Measurements from ENCODE around the gene MAN2C1. TPM values are rescaled to one million over a fixed set of nuclear protein-coding genes. Genes with fewer than 3 reads are reported as not detected.
A peak's percentile ranks its signal among the peaks of the same experiment; 100 is the strongest.
"Not testable (repeated sequence)": the region's sequence is repeated elsewhere in the genome, so short reads cannot be mapped to it uniquely, and the experiment has no call there.

MAN2C1 gene
- polyA plus RNA-seq, 4 donors: 80.9 to 278 (median 177) TPM

DNA sequence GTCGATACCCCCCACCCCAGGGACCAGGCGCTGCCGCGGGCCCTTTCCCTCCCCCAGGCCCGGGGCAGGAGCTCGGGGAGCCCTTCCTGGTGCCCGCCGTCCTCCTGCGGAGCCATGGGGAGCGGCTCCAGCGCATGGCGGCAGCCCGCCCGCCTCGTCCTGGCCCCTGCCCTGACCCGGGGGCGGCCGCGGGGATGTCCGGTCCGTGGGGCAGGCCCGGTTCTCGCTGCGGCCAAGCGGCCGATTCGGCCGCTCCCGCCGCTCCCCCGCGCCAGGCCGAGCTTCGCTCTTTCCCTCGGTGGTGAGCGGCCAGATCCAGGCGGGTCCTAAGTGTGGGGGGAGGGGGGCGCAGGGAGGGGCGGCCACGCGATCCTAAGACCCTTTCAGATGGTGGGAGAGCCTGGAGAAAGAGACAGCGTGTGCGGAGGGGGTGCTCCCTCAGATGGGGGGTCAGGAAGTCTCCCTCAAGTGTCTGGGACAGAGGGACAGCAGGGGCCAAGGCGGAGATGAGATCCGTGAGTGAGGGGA, 20.3 kb downstream of the MAN2C1 start:
- peak in 1 of 4 donors; percentile 10 for DNase-seq (ENCODE audit: low read depth in 4 of 4, low spot score in 2 of 4)

DNA sequence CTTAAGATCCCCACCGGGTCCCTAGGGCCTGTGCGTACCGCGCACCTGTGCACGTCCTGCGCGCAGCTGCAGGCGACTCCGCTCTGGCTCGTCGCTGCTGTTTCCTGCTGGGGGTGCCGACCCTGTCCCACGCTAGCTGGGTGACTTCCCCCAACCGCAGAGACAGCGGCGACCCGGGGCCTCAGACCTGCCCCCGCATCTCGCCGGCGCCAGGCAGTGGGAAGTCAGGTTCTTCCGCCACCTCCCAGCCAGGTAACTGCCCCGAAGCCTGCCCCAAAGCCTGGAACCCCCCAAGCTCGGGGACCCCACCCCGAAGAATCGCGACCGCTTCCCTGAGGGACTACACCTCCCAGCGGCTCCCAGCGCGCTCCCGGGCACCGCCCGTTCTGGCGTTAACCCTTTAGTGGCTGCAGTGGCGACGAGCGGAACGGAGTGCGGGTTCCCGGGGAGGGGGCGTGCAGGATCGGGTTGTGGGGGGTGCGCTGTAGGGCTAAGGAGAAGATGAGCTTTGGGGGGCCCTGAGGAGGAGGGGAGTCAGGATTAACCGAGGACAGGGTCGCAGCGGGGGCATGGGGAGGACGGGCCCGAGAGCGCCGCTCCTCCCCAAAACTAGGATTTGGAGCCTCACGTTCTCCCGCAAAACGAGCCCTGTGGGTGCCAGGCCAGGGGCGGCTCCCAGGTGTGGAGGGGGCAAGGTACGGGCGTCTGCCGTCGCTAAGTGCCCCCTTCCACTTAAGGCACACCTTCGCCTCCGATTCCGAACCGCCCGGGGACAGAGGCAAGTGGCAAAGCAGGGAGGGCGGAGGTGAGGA, 21.0 kb downstream of the MAN2C1 start:
- peak in 1 of 4 donors; percentile 24 for DNase-seq (ENCODE audit: low read depth in 4 of 4, low spot score in 2 of 4)

DNA sequence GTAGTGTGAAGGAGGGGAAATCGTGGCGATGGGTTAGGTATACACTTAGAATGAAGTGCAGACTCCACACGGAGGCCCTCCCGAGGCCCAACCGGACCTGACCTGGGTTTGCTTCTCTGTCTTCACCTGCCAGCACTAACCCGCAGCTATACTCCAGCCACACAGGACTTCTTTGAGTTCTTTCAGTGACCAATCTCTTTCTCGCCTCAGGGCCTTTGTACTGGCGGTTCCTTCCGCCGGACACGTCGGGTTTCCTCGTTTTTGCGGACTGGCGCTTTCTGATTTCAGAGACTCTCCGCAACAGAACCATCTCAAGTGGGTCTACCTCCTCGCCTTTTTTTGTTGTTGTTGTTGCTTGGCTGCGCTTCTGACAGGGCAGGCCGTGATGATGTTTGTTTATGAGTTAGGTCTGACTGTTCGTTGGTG, 21.6 kb downstream of the MAN2C1 start, which contains the start of gene NEIL1:
NEIL1 (plus strand) TSS at position 244 of the 426 bp plus-strand sequence. CDS start 1,867 bp downstream, outside the sequence.
- DNase-seq (ENCODE audit: low read depth in 4 of 4, low spot score in 2 of 4): peak in 1 of 4 donors; percentile 1

DNA sequence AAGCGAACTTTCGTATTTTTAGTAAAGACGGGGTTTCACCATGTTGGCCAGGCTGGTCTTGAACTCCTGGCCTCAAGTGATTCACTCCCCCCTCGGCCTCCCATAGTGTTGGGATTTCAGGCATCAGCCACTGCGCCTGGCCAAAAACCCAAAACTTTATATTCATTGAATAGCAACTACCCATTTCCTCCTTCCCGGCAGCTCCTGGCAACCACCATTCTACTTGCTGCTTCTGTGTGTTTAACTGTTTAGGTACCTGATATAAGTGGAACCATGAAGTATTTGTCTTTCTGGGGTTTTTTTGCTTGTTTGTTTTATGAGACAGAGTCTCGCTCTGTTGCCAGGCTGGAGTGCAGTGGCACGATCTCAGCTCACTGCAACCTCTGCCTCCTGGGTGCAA, 24.5 kb downstream of the MAN2C1 start:
- not testable (repeated sequence) for DNase-seq (ENCODE audit: low read depth in 4 of 4, low spot score in 2 of 4)

DNA sequence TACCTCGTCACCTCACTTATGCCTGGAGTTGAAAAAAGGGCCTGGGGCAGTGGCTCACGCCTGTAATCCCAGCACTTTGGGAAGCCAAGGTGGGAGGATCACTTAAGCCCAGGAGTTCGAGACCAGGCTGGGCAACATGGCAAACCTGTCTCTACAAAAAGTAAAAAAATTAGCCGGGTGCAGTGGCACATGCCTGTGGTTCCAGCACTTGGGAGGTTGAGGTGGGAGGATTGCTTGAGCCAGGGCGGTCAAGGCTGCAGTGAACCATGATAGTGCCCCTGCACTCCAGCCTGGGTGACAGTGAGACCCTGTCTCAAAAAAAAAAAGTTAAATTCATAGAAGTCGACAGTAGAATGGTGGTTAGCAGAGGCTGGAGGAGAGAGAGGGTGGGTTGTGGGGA, 26.2 kb downstream of the MAN2C1 start:
- no peak for DNase-seq (ENCODE audit: low read depth in 4 of 4, low spot score in 2 of 4)

DNA sequence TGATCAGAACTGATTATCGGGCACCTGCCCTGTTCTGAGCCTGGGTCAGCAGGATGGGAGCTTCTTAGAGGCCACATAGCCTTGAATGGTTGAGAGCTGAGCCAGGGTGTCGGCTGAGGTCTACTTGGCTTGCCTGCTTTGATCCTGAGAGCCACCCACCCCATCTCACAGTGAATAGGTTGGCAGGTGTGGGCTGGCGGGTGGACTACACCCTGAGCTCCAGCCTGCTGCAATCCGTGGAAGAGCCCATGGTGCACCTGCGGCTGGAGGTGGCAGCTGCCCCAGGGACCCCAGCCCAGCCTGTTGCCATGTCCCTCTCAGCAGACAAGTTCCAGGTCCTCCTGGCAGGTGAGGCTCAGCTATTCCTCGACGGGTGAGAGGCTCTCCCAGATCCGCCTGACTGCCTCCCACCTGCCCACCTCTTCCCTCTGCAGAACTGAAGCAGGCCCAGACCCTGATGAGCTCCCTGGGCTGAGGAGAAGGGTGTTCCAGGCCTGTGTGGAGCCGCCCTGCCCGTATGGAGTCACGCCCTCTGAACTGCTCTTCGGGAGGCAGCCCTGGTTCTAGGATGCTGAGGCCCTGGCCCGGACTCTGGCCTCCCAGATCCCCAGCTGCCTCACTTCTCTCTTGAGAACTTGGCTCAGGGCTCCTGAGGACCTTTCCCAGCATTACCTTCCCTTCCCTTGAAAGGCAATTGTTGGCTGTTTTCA, 28.7 kb downstream of the MAN2C1 start:
- no peak for DNase-seq (ENCODE audit: low read depth in 4 of 4, low spot score in 2 of 4)

DNA sequence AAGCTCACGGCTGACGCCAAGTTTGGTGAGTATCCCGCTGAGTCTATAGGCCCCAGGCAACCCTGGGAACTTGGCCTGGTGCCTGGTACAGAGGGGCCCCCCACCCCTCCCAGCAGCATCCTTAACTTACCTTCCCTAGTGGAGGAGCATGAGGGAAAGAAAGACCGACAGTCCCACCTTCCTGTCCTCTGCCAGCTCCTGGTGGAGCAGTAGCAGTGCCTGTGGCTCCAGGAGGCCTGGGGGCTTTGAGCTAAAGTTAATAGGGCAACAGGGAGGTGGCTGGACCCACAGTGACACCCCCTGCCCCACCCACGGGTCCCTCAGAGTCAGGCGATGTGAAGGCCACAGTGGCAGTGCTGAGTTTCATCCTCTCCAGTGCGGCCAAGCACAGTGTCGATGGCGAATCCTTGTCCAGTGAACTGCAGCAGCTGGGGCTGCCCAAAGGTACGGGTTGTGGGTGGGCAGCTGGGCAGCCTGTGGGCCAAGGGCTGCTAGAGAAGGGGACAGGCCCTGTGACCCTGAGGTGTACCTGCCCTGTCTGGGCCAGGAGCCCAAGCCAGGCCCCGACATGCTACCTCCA, 29.7 kb downstream of the MAN2C1 start:
- no peak for DNase-seq (ENCODE audit: low read depth in 4 of 4, low spot score in 2 of 4)

DNA sequence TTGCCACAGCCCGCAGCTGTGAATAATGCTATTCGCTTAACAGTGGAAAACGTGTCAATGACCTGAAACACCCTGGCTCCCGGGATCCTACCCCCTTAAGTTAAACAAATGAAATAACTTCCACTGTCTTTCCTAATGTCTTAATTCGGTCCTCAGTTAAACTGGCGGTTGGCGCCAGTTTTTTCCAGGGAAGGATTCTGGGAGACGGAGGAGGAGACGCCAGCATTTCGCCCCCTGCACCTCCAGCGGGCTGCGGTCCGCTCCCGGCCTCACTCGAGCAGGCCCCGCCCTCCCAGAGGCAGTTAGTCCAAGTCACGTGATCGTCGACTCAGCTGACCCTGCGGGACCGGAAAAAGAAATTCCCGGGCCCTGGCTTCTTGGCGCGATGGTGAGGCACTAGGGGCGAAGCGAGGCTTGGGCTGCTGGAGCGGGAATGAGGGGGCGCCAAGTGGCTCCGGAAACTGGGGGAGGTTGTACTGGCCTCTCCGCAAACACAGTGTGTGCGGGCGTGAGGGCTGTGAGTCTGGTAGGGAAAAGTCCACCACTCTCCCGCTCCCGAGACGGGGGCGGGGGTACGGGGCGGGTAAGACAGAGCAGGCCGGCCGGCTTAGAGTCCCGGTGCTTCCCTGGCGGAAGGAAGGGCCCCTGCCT, 32.6 kb downstream of the MAN2C1 start, which contains the start of gene COMMD4:
COMMD4 (plus strand) TSS at position 359 of the 651 bp plus-strand sequence; CDS start at position 386, 27 bp downstream.
- DNase-seq (ENCODE audit: low read depth in 4 of 4, low spot score in 2 of 4): peak; percentile 78 to 93 (median 84)

DNA sequence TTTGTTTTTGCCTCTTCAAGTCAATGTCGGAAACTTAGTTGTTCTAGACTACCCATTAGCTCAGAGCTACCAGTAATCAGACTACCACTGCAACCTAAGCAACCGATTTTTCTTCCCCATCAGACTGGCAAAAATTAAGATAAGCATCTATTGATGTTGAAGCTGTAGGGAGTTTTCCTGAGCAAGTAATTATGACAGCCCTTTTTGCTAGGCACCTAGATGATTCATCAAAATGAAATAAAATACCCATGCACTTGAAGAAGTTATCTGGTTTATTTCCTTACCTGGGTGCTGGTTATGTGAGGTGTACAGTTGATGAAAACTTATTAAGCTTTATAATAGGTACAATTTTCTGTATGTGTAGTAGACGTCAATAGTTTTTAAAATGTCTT, 33.1 kb downstream of the MAN2C1 start:
- DNase-seq (ENCODE audit: low read depth in 4 of 4, low spot score in 2 of 4): no peak

DNA sequence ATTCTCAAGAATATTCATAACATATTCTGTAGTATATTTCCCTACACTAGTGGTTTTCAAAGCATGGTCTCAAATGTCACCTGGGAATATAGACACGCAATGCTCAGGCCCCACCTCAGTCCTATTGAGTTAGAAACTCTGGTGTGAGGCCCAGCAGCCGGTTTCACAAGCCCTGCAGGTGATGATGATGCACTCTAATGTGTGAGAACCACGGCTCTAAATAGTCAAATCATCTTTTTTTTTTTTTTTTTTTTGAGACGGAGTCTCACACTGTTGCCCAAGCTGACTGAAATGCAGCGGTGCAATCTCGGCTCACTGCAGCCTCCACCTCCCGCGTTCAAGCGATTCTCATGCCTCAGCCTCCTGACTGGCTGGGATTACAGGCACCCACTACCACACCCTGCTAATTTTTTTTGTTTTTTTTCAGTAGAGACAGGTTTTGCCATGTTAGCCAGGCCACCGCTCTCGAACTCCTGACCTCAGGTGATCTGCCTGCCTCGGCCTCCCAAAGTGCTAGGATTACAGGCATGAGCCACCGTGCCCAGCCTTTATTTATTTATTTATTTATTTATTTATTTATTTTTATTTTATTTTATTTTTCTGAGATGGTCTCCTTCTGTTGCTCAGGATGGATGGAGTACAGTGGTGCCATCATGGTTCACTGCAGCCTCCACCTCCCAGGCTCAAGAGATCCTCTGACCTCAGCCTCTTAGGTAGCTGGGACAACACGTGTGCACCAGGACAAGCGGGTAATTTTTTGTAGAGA, 34.6 kb downstream of the MAN2C1 start:
- DNase-seq (ENCODE audit: low read depth in 4 of 4, low spot score in 2 of 4): not testable (repeated sequence)

DNA sequence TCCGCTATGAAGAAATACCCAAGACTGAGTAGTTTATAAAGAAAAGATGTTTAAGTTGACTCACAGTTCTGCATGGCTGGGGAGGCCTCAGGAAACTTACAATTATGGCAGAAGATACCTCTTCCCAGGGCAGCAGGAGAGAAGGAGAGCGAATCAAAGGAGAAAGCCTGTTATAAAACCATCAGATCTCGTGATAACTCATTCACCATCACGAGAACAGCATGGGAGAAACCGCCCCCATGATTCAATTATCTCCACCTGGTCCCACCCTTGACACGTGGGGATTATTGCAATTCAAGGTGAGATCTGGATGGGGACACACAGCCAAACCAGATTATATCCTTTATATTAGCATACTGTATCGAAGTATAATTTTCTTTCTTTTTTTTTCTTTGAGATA, 36.3 kb downstream of the MAN2C1 start:
- DNase-seq (ENCODE audit: low read depth in 4 of 4, low spot score in 2 of 4): not testable (repeated sequence)

DNA sequence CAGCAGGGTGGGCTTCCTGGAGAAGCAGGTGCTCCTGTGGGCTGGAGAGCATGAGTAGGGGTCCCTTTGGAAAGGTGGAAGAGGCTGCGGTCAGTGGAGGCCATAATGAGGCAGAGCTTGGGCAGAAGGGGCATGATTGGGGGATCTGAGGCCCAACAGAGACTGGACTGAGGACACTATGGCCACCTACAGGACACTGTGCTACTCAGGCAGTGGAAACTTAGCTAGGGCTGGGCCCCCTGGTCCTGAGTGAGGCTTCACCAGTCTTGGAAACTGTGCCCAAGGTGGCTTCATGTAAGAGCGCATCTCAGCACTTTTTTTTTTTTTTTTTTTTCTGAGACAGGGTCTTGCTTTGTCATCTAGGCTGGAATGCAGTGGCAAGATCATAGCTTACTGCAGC, 38.8 kb downstream of the MAN2C1 start:
- no peak for DNase-seq (ENCODE audit: low read depth in 4 of 4, low spot score in 2 of 4)

DNA sequence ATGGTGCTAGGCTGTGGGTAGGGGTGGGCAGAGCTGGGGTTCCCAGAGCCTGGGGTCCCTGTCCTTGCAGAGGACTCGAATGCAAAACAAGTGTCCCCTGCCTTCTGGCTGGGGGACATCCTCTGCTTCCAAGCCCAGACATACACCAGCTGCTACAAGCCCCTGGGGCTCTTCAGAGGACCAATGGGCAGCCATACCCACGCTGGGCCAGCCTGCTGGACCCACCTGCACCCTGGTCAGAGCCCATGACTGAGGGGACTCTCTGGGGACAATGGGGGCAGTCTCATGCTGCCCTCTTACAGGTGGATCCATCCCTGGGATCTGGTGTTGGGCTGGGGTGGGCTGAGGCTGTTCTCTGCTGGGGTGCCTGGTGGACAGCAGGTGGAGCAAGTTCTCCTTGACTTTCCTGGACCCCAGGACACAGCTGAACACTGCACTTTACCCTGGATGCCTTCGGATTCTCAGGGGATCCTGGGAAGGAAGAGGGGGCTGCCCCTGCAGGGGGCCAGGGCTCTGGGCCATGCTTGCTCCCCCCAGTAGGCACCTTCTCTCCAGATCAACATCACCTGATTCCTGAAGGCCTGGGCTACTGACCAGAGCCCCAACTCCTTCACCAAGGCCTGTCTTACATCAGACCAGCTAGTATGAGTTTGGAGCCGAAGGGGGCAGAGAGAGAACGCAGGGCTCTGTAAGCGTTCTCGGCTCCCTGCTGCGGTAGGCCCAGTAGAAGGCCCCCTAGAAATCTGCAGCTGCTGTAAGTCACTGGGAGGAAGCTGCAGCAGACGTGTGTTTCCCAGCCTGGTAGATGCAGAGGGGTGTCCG, 39.7 kb downstream of the MAN2C1 start:
- no peak for DNase-seq (ENCODE audit: low read depth in 4 of 4, low spot score in 2 of 4)

DNA sequence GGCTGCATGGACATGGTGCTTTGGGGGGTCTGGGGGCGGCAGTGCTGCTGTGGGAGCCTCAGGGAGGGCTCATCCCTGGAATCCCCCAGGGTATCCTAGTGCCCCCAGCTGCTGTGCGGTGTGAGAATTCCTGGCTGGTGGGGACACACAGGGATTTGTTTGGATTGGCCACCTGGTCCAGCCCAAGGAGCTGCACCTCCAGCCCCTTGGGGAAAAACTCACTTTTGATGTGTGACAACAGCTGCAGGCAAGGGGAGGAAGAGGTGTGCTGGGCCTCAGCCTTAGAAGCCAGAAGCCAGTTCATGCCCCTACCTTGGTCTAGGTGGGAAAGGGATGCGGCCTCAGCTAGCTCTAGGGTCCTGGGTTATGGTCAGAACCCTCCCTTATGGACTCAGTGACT, 40.9 kb downstream of the MAN2C1 start:
- no peak for DNase-seq (ENCODE audit: low read depth in 4 of 4, low spot score in 2 of 4)

DNA sequence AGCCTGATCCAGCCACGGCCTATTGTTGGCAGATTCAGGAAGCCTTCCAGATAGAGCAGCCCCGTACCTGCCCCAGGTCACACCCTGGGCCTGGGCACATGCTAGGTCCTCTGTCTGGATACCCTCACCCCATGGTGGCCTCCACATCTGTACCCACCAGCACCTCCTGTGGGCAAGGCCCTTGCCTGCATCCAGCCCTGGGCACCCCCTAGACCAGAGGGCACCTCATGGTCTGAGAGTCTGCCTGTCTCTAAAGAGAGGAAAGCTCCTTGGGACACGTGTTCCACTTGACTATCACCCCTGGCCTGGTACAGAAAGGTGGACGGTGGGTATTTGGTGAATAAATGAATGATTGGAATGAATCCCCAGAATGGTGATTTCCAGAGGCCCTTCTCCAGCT, 41.4 kb downstream of the MAN2C1 start:
- no peak for DNase-seq (ENCODE audit: low read depth in 4 of 4, low spot score in 2 of 4)

DNA sequence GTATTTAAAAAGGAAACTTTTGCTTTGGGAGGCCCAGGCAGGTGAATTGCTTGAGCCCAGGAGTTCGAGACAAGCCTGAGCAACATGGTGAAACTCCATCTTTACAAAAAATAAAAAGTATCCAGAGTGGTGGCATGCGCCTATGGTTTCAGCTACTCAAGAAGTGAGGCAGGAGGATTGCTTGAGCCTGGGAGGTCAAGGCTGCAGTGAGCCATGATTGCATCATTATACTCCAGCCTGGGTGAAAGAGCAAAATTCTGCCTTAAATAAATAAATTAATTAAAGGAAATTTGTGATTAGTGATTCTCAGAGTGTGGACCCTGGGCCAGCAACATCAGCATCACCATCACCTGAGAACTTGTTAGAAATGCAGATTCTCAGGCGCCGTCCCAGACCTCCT, 42.5 kb downstream of the MAN2C1 start:
- DNase-seq (ENCODE audit: low read depth in 4 of 4, low spot score in 2 of 4): no peak

DNA sequence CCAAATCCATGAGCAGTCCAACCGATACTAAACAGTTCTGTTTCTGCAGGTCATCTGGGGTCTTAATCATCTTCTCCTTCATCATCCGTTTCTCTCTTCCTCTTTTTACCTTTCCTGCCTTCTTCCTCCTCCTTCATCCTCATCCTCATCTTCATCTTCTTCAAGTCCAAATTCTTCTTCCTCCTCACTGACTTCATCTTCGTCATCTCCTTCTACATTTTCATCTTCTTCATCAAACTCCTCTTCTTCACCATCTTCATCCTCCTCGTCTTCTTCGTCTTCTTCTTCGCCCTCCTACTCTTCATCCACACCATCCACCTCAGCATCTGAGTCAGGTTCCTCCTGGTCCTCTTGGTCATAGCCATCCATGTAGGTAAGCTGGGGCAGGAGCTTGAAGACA, 46.7 kb downstream of the MAN2C1 start:
- DNase-seq (ENCODE audit: low read depth in 4 of 4, low spot score in 2 of 4): no peak

DNA sequence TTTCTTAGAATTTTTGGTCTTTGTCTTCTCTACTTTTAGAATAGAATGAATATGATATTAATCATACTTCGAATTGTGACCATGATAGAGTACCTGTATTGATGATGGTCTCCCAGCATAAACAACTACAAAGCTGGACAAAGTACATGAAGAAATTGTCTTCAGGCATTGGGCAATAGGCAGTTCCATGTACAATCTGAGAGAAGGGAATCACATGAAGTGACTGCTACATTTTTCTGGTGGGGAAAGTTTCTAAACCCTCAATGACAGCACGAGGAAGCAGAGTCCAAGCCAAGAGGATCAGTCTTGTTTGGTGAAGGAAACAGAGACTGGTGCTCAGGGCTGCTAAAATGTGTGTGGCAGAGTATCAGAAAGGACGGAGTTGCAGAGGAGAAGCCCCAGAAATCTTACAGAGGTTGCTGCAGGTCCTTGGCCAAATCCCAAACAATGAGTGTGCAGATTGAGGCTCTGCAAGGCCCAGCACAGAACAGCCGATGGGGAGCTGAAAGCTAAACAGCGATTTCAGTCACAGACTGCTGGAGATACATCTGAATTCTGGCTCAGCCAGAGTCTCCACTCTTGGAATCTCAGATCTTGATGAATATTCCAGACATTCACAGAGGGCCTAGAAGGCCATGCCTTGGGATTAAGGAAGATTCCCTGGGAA, 49.0 kb downstream of the MAN2C1 start:
- not testable (repeated sequence) for DNase-seq (ENCODE audit: low read depth in 4 of 4, low spot score in 2 of 4)

Data from left renal cortex interstitium (tissue), 4 donors.